GM23338 (cell line): ENCODE data around the gene TEKT2. TPM values are rescaled to one million over a fixed set of nuclear protein-coding genes. Genes with fewer than 3 reads are reported as not detected.

Source experiments
- ATAC-seq: fragments of 200-7000 bp; cut with Tn5 transposase; 3 replicates; pipeline ENCODE4 v1.9.1; 2020
- DNase-seq: peaks from one replicate; pipeline ENCODE4 v3.0.0-alpha.2; 2015; ENCODE audit warnings: low spot score
- H2AFZ ChIP-seq: fragments of 200-600 bp; sonication (generic); 2 replicates; pipeline ENCODE4 v1.8.0; 2016; ENCODE audit warnings: antibody characterized with exemption, mild to moderate bottlenecking, moderate library complexity
- H3F3A ChIP-seq: fragments of 200-600 bp; sonication (generic); replicated peaks from 2 replicates; pipeline ENCODE4 v1.8.0; 2017; ENCODE audit warnings: antibody characterized with exemption, mixed run types, low read depth
- H3K27ac ChIP-seq: fragments of 200-600 bp; sonication (generic); 2 replicates; pipeline ENCODE4 v1.6.1; 2016; ENCODE audit warnings: low read depth
- H3K27me3 ChIP-seq: fragments of 200-600 bp; sonication (generic); 2 replicates; pipeline ENCODE4 v1.8.0; 2016; ENCODE audit warnings: mild to moderate bottlenecking, mixed run types, moderate library complexity; ENCODE audit not compliant: insufficient read depth
- H3K36me3 ChIP-seq: fragments of 200-600 bp; sonication (generic); 2 replicates; pipeline ENCODE4 v1.8.0; 2016; ENCODE audit warnings: mild to moderate bottlenecking; ENCODE audit not compliant: insufficient read depth
- H3K4me1 ChIP-seq: fragments of 200-600 bp; sonication (generic); 2 replicates; pipeline ENCODE4 v1.8.0; 2016; ENCODE audit warnings: mild to moderate bottlenecking, moderate library complexity; ENCODE audit not compliant: insufficient read depth
- H3K4me2 ChIP-seq: fragments of 200-600 bp; sonication (generic); 2 replicates; pipeline ENCODE4 v1.7.1; 2017; ENCODE audit warnings: mixed run types
- H3K4me3 ChIP-seq: fragments of 200-600 bp; sonication (generic); 2 replicates; pipeline ENCODE4 v1.6.1; 2016; ENCODE audit warnings: mixed run types
- H3K79me2 ChIP-seq: fragments of 200-600 bp; sonication (generic); replicated peaks from 2 replicates; pipeline ENCODE4 v1.8.0; 2017; ENCODE audit warnings: mild to moderate bottlenecking; ENCODE audit not compliant: insufficient read depth
- H3K9me2 ChIP-seq: fragments of 200-600 bp; sonication (generic); 2 replicates; pipeline ENCODE4 v1.8.0; 2017; ENCODE audit not compliant: insufficient read depth
- H4K20me1 ChIP-seq: fragments of 200-600 bp; sonication (generic); replicated peaks from 2 replicates; pipeline ENCODE4 v1.8.0; 2017; ENCODE audit warnings: mild to moderate bottlenecking; ENCODE audit not compliant: insufficient read depth
- H3K27ac Mint-ChIP-seq: 2 replicates; pipeline ENCODE4 v1.8.0; 2020; ENCODE audit warnings: inconsistent platforms, mild to moderate bottlenecking, moderate library complexity, mixed read lengths
- H3K27me3 Mint-ChIP-seq: 3 replicates; pipeline ENCODE4 v1.8.0; 2022; ENCODE audit warnings: low read depth, mild to moderate bottlenecking, moderate library complexity, mixed read lengths, inconsistent platforms; ENCODE audit not compliant: insufficient read depth, poor library complexity
- H3K36me3 Mint-ChIP-seq: 3 replicates; pipeline ENCODE4 v1.8.0; 2021; ENCODE audit warnings: low read depth, mild to moderate bottlenecking, inconsistent platforms, moderate library complexity, mixed read lengths
- H3K4me1 Mint-ChIP-seq: 3 replicates; pipeline ENCODE4 v1.8.0; 2020; ENCODE audit warnings: mild to moderate bottlenecking, inconsistent platforms, mixed read lengths
- H3K4me3 Mint-ChIP-seq: 3 replicates; pipeline ENCODE4 v1.8.0; 2021; ENCODE audit warnings: moderate library complexity, mild to moderate bottlenecking, inconsistent platforms, mixed read lengths
- H3K9me3 Mint-ChIP-seq: 3 replicates; pipeline ENCODE4 v1.8.0; 2020; ENCODE audit warnings: moderate library complexity, mild to moderate bottlenecking, inconsistent platforms, mixed read lengths
- EZH2 ChIP-seq: fragments of 200-600 bp; sonication (generic); IDR thresholded peaks from one replicate; pipeline ENCODE4 v1.8.0; 2017; ENCODE audit warnings: antibody characterized with exemption, mild to moderate bottlenecking, low read depth; ENCODE audit not compliant: unreplicated experiment
- STAT1 ChIP-seq: IDR thresholded peaks from one replicate; pipeline ENCODE4 v1.6.1; 2016; ENCODE audit warnings: antibody characterized with exemption; ENCODE audit not compliant: unreplicated experiment
- ZNF114 ChIP-seq: fragments of 250-450 bp; sonication (Bioruptor Pico); IDR thresholded peaks from 2 replicates; pipeline ENCODE4 v1.5.0; 2020; ENCODE audit warnings: mild to moderate bottlenecking, moderate library complexity
- ZNF331 ChIP-seq: fragments of 250-450 bp; sonication (Bioruptor Pico); IDR thresholded peaks from 2 replicates; pipeline ENCODE4 v1.5.0; 2020; ENCODE audit warnings: low read depth, mild to moderate bottlenecking, moderate library complexity
- polyA plus RNA-seq: library from polyadenylated mRNA; unstranded; fragments of >200 nt; fragmentation: Nextera tagmentation; extraction: Ambion mirVana; gene quantifications from 2 replicates; pipeline ENCODE4 v1.2.1, GENCODE V29; 2016
- total RNA-seq: library from RNA; depleted of rRNA; stranded (reverse); fragments of >200 nt; shearing (Covaris generic); gene quantifications from 2 replicates; pipeline ENCODE4 v1.2.3, GENCODE V29; 2014
- TF ChIP-seq, protein P1 (sequence below): IDR thresholded peaks from 2 replicates; pipeline ENCODE4 v1.6.1; 2016; ENCODE audit warnings: antibody characterized with exemption
- TF ChIP-seq, protein P2 (sequence below): fragments of 250-450 bp; sonication (Bioruptor Pico); IDR thresholded peaks from 2 replicates; pipeline ENCODE4 v1.5.0; 2020; ENCODE audit warnings: mild to moderate bottlenecking, moderate library complexity
- TF ChIP-seq, protein P3 (sequence below): IDR thresholded peaks from one replicate; pipeline ENCODE4 v1.6.1; 2018; ENCODE audit warnings: antibody characterized with exemption; ENCODE audit not compliant: unreplicated experiment

The TEKT2 gene
- total and polyA plus RNA-seq, 2 experiments from 2014 or later = 0.36 to 0.94 TPM

GRCh38 chr1:36116901-36117300 is 33.0 kb downstream of the TEKT2 start:
- no peaks in the 10 kb centered on the region for H3K79me2 ChIP-seq
- no peaks in the 10 kb centered on the region for H3K36me3 ChIP-seq
- H3K4me2 ChIP-seq = no peak overlapping the region
- Mint-ChIP-seq H3K9me3 (no peaks in the 10 kb centered on the region), H3K36me3 (no peaks in the 10 kb centered on the region; the same call in 2 of the 3 replicates), H3K27me3 (peaks cover 4% of the 10 kb centered on the region), H3K27ac (no peak overlapping the region), H3K4me1 (peaks cover 6% of the 10 kb centered on the region), H3K4me3 (no peak overlapping the region)
- H3F3A ChIP-seq = no peaks in the 10 kb centered on the region
- TF ChIP-seq ZNF114 (no peak), ZNF331 (CRISPR knock-in tag) (no peak), STAT1 (no peak), EZH2 (no peak)
- TF ChIP-seq, protein P1, sequence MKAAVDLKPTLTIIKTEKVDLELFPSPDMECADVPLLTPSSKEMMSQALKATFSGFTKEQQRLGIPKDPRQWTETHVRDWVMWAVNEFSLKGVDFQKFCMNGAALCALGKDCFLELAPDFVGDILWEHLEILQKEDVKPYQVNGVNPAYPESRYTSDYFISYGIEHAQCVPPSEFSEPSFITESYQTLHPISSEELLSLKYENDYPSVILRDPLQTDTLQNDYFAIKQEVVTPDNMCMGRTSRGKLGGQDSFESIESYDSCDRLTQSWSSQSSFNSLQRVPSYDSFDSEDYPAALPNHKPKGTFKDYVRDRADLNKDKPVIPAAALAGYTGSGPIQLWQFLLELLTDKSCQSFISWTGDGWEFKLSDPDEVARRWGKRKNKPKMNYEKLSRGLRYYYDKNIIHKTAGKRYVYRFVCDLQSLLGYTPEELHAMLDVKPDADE = no peak
- TF ChIP-seq, protein P2, sequence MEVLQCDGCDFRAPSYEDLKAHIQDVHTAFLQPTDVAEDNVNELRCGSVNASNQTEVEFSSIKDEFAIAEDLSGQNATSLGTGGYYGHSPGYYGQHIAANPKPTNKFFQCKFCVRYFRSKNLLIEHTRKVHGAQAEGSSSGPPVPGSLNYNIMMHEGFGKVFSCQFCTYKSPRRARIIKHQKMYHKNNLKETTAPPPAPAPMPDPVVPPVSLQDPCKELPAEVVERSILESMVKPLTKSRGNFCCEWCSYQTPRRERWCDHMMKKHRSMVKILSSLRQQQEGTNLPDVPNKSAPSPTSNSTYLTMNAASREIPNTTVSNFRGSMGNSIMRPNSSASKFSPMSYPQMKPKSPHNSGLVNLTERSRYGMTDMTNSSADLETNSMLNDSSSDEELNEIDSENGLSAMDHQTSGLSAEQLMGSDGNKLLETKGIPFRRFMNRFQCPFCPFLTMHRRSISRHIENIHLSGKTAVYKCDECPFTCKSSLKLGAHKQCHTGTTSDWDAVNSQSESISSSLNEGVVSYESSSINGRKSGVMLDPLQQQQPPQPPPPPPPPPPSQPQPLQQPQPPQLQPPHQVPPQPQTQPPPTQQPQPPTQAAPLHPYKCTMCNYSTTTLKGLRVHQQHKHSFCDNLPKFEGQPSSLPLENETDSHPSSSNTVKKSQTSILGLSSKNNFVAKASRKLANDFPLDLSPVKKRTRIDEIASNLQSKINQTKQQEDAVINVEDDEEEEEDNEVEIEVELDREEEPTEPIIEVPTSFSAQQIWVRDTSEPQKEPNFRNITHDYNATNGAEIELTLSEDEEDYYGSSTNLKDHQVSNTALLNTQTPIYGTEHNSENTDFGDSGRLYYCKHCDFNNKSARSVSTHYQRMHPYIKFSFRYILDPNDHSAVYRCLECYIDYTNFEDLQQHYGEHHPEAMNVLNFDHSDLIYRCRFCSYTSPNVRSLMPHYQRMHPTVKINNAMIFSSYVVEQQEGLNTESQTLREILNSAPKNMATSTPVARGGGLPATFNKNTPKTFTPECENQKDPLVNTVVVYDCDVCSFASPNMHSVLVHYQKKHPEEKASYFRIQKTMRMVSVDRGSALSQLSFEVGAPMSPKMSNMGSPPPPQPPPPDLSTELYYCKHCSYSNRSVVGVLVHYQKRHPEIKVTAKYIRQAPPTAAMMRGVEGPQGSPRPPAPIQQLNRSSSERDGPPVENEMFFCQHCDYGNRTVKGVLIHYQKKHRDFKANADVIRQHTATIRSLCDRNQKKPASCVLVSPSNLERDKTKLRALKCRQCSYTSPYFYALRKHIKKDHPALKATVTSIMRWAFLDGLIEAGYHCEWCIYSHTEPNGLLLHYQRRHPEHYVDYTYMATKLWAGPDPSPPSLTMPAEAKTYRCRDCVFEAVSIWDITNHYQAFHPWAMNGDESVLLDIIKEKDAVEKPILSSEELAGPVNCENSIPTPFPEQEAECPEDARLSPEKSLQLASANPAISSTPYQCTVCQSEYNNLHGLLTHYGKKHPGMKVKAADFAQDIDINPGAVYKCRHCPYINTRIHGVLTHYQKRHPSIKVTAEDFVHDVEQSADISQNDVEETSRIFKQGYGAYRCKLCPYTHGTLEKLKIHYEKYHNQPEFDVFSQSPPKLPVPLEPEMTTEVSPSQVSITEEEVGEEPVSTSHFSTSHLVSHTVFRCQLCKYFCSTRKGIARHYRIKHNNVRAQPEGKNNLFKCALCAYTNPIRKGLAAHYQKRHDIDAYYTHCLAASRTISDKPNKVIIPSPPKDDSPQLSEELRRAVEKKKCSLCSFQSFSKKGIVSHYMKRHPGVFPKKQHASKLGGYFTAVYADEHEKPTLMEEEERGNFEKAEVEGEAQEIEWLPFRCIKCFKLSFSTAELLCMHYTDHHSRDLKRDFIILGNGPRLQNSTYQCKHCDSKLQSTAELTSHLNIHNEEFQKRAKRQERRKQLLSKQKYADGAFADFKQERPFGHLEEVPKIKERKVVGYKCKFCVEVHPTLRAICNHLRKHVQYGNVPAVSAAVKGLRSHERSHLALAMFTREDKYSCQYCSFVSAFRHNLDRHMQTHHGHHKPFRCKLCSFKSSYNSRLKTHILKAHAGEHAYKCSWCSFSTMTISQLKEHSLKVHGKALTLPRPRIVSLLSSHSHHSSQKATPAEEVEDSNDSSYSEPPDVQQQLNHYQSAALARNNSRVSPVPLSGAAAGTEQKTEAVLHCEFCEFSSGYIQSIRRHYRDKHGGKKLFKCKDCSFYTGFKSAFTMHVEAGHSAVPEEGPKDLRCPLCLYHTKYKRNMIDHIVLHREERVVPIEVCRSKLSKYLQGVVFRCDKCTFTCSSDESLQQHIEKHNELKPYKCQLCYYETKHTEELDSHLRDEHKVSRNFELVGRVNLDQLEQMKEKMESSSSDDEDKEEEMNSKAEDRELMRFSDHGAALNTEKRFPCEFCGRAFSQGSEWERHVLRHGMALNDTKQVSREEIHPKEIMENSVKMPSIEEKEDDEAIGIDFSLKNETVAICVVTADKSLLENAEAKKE (CRISPR knock-in tag) = no peak
- TF ChIP-seq, protein P3, sequence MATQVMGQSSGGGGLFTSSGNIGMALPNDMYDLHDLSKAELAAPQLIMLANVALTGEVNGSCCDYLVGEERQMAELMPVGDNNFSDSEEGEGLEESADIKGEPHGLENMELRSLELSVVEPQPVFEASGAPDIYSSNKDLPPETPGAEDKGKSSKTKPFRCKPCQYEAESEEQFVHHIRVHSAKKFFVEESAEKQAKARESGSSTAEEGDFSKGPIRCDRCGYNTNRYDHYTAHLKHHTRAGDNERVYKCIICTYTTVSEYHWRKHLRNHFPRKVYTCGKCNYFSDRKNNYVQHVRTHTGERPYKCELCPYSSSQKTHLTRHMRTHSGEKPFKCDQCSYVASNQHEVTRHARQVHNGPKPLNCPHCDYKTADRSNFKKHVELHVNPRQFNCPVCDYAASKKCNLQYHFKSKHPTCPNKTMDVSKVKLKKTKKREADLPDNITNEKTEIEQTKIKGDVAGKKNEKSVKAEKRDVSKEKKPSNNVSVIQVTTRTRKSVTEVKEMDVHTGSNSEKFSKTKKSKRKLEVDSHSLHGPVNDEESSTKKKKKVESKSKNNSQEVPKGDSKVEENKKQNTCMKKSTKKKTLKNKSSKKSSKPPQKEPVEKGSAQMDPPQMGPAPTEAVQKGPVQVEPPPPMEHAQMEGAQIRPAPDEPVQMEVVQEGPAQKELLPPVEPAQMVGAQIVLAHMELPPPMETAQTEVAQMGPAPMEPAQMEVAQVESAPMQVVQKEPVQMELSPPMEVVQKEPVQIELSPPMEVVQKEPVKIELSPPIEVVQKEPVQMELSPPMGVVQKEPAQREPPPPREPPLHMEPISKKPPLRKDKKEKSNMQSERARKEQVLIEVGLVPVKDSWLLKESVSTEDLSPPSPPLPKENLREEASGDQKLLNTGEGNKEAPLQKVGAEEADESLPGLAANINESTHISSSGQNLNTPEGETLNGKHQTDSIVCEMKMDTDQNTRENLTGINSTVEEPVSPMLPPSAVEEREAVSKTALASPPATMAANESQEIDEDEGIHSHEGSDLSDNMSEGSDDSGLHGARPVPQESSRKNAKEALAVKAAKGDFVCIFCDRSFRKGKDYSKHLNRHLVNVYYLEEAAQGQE = no peak
- DNase-seq = no peak
- ATAC-seq = no peak
- no peaks in the 10 kb centered on the region for H4K20me1 ChIP-seq
- H3K27me3 ChIP-seq = no peaks in the 10 kb centered on the region; the same call in 1 of the 2 replicates
- no peak overlapping the region for H2AFZ ChIP-seq
- H3K27ac ChIP-seq = no peak overlapping the region
- H3K4me3 ChIP-seq = no peak overlapping the region
- H3K9me2 ChIP-seq = no peaks in the 10 kb centered on the region
- H3K4me1 ChIP-seq = no peaks in the 10 kb centered on the region
